Tibial artery (tissue), 4 donors: ENCODE results near the gene HOXB2.

Experiments used
- DNase-seq, 2 donors: peaks; one replicate each; pipeline ENCODE4 v3.0.0-alpha.2; 2019
- H3K27ac ChIP-seq, 2 donors: fragments of 200-600 bp; sonication (generic) in 1 of 2; 1 replicate in 1 of 2; 2 replicates in 1 of 2; pipeline ENCODE4 v1.5.1; 2018 to 2019; ENCODE audit warnings: mild to moderate bottlenecking in 1 of 2
- H3K27me3 ChIP-seq, 2 donors: fragments of 200-600 bp; sonication (generic) in 1 of 2; one replicate each; pipeline versions ENCODE4 v1.5.1 to v1.6.0; 2016 to 2019
- H3K36me3 ChIP-seq, 3 donors: fragments of 200-600 bp; sonication (generic) in 2 of 3; one replicate each; pipeline ENCODE4 v1.5.1; 2016 to 2019; ENCODE audit warnings: mild to moderate bottlenecking in 2 of 3
- H3K4me1 ChIP-seq, 4 donors: fragments of 200-600 bp; sonication (generic) in 2 of 4; 1 replicate in 3 of 4; 2 replicates in 1 of 4; pipeline ENCODE4 v1.5.1; 2016 to 2019
- H3K4me3 ChIP-seq, 2 donors: fragments of 200-600 bp; sonication (generic) in 1 of 2; 1 replicate in 1 of 2; 2 replicates in 1 of 2; pipeline ENCODE4 v1.5.1; 2018 to 2019; ENCODE audit warnings: mild to moderate bottlenecking in 2 of 2
- H3K9me3 ChIP-seq, 3 donors: fragments of 200-600 bp; sonication (generic) in 1 of 3; one replicate each; pipeline ENCODE4 v1.5.1; 2016 to 2019
- CTCF ChIP-seq, 2 experiments: fragments of 200-600 bp in 1 of 2; fragments of 450-650 bp in 1 of 2; IDR thresholded peaks; one replicate each; pipeline ENCODE4 v1.5.1; 2017 to 2019; ENCODE audit warnings: antibody characterized with exemption in 2 of 2, mild to moderate bottlenecking in 1 of 2, moderate library complexity in 1 of 2
- intact Hi-C: fragments of 100-400 bp; cut with DNase I; formaldehyde crosslinking; loops from one replicate; pipeline ENCODE4 v1.15.0; 2023; ENCODE audit warnings: low total_unique reads

Gene HOXB2

GRCh38 chr17:48591255-48592056 is 46.5 kb upstream of the HOXB2 start:
- H3K36me3 ChIP-seq = no peaks in the 10 kb centered on the region
- H3K4me3 ChIP-seq = no peak overlapping the region
- H3K27ac ChIP-seq = no peak overlapping the region
- H3K27me3 ChIP-seq = peaks cover 0 to 92% of the 10 kb centered on the region in 2 donors
- TF ChIP-seq CTCF (IDR thresholded peaks at IDR 0.05) = no peak
- peaks cover 0 to 23% (median 12%) of the 10 kb centered on the region in 4 donors for H3K4me1 ChIP-seq
- no peak for DNase-seq
- intact Hi-C loops = no loop called here
- H3K9me3 ChIP-seq = no peaks in the 10 kb centered on the region

- intact Hi-C loops = no loop called here
- Histone ChIP-seq H3K27me3 (peaks cover 0 to 91% of the 10 kb centered on the region in 2 donors), H3K4me3 (no peak overlapping the region), H3K9me3 (no peaks in the 10 kb centered on the region), H3K36me3 (no peaks in the 10 kb centered on the region), H3K27ac (no peak overlapping the region), H3K4me1 (peaks cover 0 to 25% (median 15%) of the 10 kb centered on the region in 4 donors)
- no peak for TF ChIP-seq CTCF (IDR thresholded peaks at IDR 0.05)
- no peak for DNase-seq
These were observed 45.8 kb upstream of the HOXB2 start for GRCh38 chr17:48590607-48591161.

- intact Hi-C loops = no loop called here
- H3K9me3 ChIP-seq = no peaks in the 10 kb centered on the region
- H3K36me3 ChIP-seq = no peaks in the 10 kb centered on the region
- H3K27me3 ChIP-seq = peaks cover 0 to 84% of the 10 kb centered on the region in 2 donors
- H3K4me3 ChIP-seq = no peak within 1 kb of the TSS
- no peak for TF ChIP-seq CTCF (IDR thresholded peaks at IDR 0.05)
- no peak within 1 kb of the TSS for H3K27ac ChIP-seq
- peaks cover 0 to 32% (median 19%) of the 10 kb centered on the region in 4 donors for H3K4me1 ChIP-seq
- DNase-seq = no peak
These were observed 45.1 kb upstream of the HOXB2 start, which contains the start of gene HOXB3 for GRCh38 chr17:48589831-48590606. TSS of gene HOXB3 (minus strand) at chr17:48590241. CDS start at chr17:48552474, 37,767 bp downstream.

GRCh38 chr17:48589060-48589830 is 44.3 kb upstream of the HOXB2 start:
- TF ChIP-seq CTCF (IDR thresholded peaks at IDR 0.05) = no peak
- H3K27ac ChIP-seq = no peak overlapping the region
- intact Hi-C loops = no loop called here
- H3K4me1 ChIP-seq = peaks cover 0 to 37% (median 24%) of the 10 kb centered on the region in 4 donors
- DNase-seq = no peak
- no peaks in the 10 kb centered on the region for H3K9me3 ChIP-seq
- peaks cover 0 to 76% of the 10 kb centered on the region in 2 donors for H3K27me3 ChIP-seq
- H3K4me3 ChIP-seq = no peak overlapping the region
- H3K36me3 ChIP-seq = no peaks in the 10 kb centered on the region

GRCh38 chr17:48588528-48588927 is 43.6 kb upstream of the HOXB2 start:
- no peaks in the 10 kb centered on the region for H3K36me3 ChIP-seq
- H3K4me1 ChIP-seq = peaks cover 0 to 31% (median 21%) of the 10 kb centered on the region in 4 donors
- no peak for DNase-seq
- H3K4me3 ChIP-seq = no peak overlapping the region
- H3K27ac ChIP-seq = no peak overlapping the region
- peaks cover 0 to 72% of the 10 kb centered on the region in 2 donors for H3K27me3 ChIP-seq
- intact Hi-C loops = no loop called here
- no peak for TF ChIP-seq CTCF (IDR thresholded peaks at IDR 0.05)
- no peaks in the 10 kb centered on the region for H3K9me3 ChIP-seq
